ENCODE results near the gene GSTO1. TPM values are rescaled to one million over a fixed set of nuclear protein-coding genes. Genes with fewer than 3 reads are reported as not detected.

The GSTO1 gene
- total RNA-seq, 4 donors from 2014 or later = 43.8 to 115 (median 78.0) TPM

- Histone ChIP-seq H3K4me1 (peaks cover 4 to 30% (median 9%) of the 10 kb centered on the region in 3 donors), H3K9me3 (no peaks in the 10 kb centered on the region), H3K4me3 (no peak overlapping the region), H3K27me3 (peaks cover 0 to 16% (median 0%) of the 10 kb centered on the region in 4 donors), H3K36me3 (no peaks in the 10 kb centered on the region), H3K27ac (no peak overlapping the region)
- no peak for TF ChIP-seq POLR2A (IDR thresholded peaks at IDR 0.05)
- TF ChIP-seq, protein P1, sequence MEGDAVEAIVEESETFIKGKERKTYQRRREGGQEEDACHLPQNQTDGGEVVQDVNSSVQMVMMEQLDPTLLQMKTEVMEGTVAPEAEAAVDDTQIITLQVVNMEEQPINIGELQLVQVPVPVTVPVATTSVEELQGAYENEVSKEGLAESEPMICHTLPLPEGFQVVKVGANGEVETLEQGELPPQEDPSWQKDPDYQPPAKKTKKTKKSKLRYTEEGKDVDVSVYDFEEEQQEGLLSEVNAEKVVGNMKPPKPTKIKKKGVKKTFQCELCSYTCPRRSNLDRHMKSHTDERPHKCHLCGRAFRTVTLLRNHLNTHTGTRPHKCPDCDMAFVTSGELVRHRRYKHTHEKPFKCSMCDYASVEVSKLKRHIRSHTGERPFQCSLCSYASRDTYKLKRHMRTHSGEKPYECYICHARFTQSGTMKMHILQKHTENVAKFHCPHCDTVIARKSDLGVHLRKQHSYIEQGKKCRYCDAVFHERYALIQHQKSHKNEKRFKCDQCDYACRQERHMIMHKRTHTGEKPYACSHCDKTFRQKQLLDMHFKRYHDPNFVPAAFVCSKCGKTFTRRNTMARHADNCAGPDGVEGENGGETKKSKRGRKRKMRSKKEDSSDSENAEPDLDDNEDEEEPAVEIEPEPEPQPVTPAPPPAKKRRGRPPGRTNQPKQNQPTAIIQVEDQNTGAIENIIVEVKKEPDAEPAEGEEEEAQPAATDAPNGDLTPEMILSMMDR (IDR thresholded peaks at IDR 0.05) = no peak
- no peak for DNase-seq
- 62 to 71% methylated on average over 4 of the region's 4 CpGs for WGBS, 2 donors
- intact Hi-C loops (cut with DNase I) = no loop called here
These were observed 19.3 kb downstream of the GSTO1 start for GRCh38 chr10:104273899-104274575.

- Histone ChIP-seq H3K27ac (peak overlapping the region in 3 of 4 donors; percentile 55 to 80 (median 67)), H3K4me3 (peak overlapping the region; percentile 31 to 61 (median 50)), H3K36me3 (no peaks in the 10 kb centered on the region), H3K27me3 (peaks cover 0 to 16% (median 0%) of the 10 kb centered on the region in 4 donors), H3K9me3 (no peaks in the 10 kb centered on the region), H3K4me1 (peaks cover 0 to 24% (median 9%) of the 10 kb centered on the region in 3 donors)
- intact Hi-C loops (cut with DNase I) = no loop called here
- 23 to 27% methylated on average over 11 to 23 of the region's 42 CpGs for WGBS, 2 donors
- no peak for DNase-seq
- no peak for TF ChIP-seq POLR2A (IDR thresholded peaks at IDR 0.05)
- TF ChIP-seq, protein P1 (IDR thresholded peaks at IDR 0.05) = peak; percentile 36 to 86 (median 78)
These were observed 20.4 kb downstream of the GSTO1 start for GRCh38 chr10:104274762-104275721.

DNA sequence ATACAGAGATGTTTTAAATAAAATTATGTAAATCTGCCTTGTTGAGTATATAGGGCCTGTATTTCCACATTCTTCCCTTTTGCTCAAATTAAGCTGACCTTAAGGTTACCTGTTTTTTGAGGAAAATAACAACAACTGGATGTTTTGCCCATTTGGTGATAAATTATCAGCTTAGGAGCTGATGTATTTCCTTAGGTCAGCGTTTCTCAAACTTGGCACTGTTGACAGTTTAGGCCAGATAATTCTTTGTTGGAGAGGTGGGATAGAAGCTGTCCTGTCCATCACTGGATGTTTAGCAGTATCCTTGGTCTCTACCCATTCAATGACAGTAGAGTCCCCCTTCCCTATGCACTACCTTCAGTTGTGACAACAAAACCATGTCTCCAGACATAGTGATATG, 21.5 kb downstream of the GSTO1 start:
- TF ChIP-seq, protein P1 (IDR thresholded peaks at IDR 0.05) = no peak
- TF ChIP-seq POLR2A (IDR thresholded peaks at IDR 0.05) = no peak
- Histone ChIP-seq H3K27me3 (peaks cover 0 to 16% (median 0%) of the 10 kb centered on the region in 4 donors), H3K4me1 (peaks cover 0 to 24% (median 9%) of the 10 kb centered on the region in 3 donors), H3K9me3 (no peaks in the 10 kb centered on the region), H3K4me3 (no peak overlapping the region), H3K27ac (no peak overlapping the region), H3K36me3 (no peaks in the 10 kb centered on the region)
- WGBS, 2 donors = 64 to 81% methylated on average over 1 of the region's 1 CpG
- no peak for DNase-seq
- intact Hi-C loops (cut with DNase I) = no loop called here

- 30 to 57% methylated on average over 2 of the region's 2 CpGs for WGBS, 2 donors
- Histone ChIP-seq H3K9me3 (no peaks in the 10 kb centered on the region), H3K36me3 (no peaks in the 10 kb centered on the region), H3K27ac (no peak overlapping the region), H3K4me3 (no peak overlapping the region), H3K4me1 (peaks cover 0 to 24% (median 9%) of the 10 kb centered on the region in 3 donors), H3K27me3 (peaks cover 0 to 16% (median 0%) of the 10 kb centered on the region in 4 donors)
- TF ChIP-seq POLR2A (IDR thresholded peaks at IDR 0.05) = no peak
- TF ChIP-seq, protein P1 (IDR thresholded peaks at IDR 0.05) = no peak
- intact Hi-C loops (cut with DNase I) = no loop called here
- DNase-seq = no peak
These were observed 23.1 kb downstream of the GSTO1 start for GRCh38 chr10:104277785-104278184.

All from esophagus squamous epithelium (tissue), 5 donors.